GM23248 (cell line): ENCODE results near the gene PEAR1. TPM values are rescaled to one million over a fixed set of nuclear protein-coding genes. Genes with fewer than 3 reads are reported as not detected.

Experiments
- DNase-seq: peaks from one replicate; pipeline ENCODE4 v3.0.0-alpha.2; 2015
- H2AFZ ChIP-seq: fragments of 200-600 bp; sonication (generic); 2 replicates; pipeline ENCODE4 v1.6.1; 2016; ENCODE audit warnings: antibody characterized with exemption
- H3F3A ChIP-seq: fragments of 200-600 bp; sonication (generic); 2 replicates; pipeline ENCODE4 v1.6.1; 2016; ENCODE audit warnings: mild to moderate bottlenecking, antibody characterized with exemption, mixed run types; ENCODE audit not compliant: insufficient read depth
- H3K27ac ChIP-seq: fragments of 200-600 bp; sonication (generic); 2 replicates; pipeline ENCODE4 v1.5.1; 2016; ENCODE audit warnings: mild to moderate bottlenecking
- H3K27me3 ChIP-seq: fragments of 200-600 bp; sonication (generic); replicated peaks from 2 replicates; pipeline ENCODE4 v1.6.1; 2016; ENCODE audit warnings: mild to moderate bottlenecking; ENCODE audit not compliant: insufficient read depth
- H3K36me3 ChIP-seq: fragments of 200-600 bp; sonication (generic); 2 replicates; pipeline ENCODE4 v1.6.1; 2016; ENCODE audit warnings: low read depth, mild to moderate bottlenecking
- H3K4me1 ChIP-seq: fragments of 200-600 bp; sonication (generic); 2 replicates; pipeline ENCODE4 v1.6.1; 2016; ENCODE audit warnings: mild to moderate bottlenecking; ENCODE audit not compliant: insufficient read depth
- H3K4me2 ChIP-seq: fragments of 200-600 bp; sonication (generic); one replicate; pipeline ENCODE4 v1.6.1; 2016; ENCODE audit warnings: mild to moderate bottlenecking; ENCODE audit not compliant: unreplicated experiment
- H3K4me3 ChIP-seq: fragments of 200-600 bp; sonication (generic); 2 replicates; pipeline ENCODE4 v1.5.1; 2016; ENCODE audit warnings: mild to moderate bottlenecking
- H3K79me2 ChIP-seq: fragments of 200-600 bp; sonication (generic); 2 replicates; pipeline ENCODE4 v1.6.1; 2016; ENCODE audit warnings: mild to moderate bottlenecking; ENCODE audit not compliant: insufficient read depth
- H3K9ac ChIP-seq: fragments of 200-600 bp; sonication (generic); 2 replicates; pipeline ENCODE4 v1.6.1; 2016; ENCODE audit warnings: mild to moderate bottlenecking
- H3K9me2 ChIP-seq: fragments of 200-600 bp; sonication (generic); 2 replicates; pipeline ENCODE4 v1.6.1; 2016; ENCODE audit warnings: mixed run types, mild to moderate bottlenecking, moderate library complexity; ENCODE audit not compliant: insufficient read depth
- H3K9me3 ChIP-seq: fragments of 200-600 bp; sonication (generic); one replicate; pipeline ENCODE4 v1.6.1; 2017; ENCODE audit warnings: low read depth
- H4K20me1 ChIP-seq: fragments of 200-600 bp; sonication (generic); 2 replicates; pipeline ENCODE4 v1.6.0; 2016; ENCODE audit not compliant: insufficient read depth
- EZH2 ChIP-seq: fragments of 200-600 bp; sonication (generic); IDR thresholded peaks from 2 replicates; pipeline ENCODE4 v1.6.1; 2018; ENCODE audit warnings: antibody characterized with exemption, mild to moderate bottlenecking; ENCODE audit not compliant: insufficient read depth, poor library complexity, severe bottlenecking
- EZH2phosphoT487 ChIP-seq: fragments of 200-600 bp; sonication (generic); IDR thresholded peaks from 2 replicates; pipeline ENCODE4 v1.6.1; 2018; ENCODE audit warnings: antibody characterized with exemption, moderate library complexity, mild to moderate bottlenecking, low read depth; ENCODE audit not compliant: insufficient read depth
- WGBS, 2 experiments: methylation state at CpG; one replicate each; pipeline ENCODE4 v1.1.6; 2015 to 2017; ENCODE audit warnings: low lambda C conversion rate in 2 of 2, low coverage in 1 of 2; ENCODE audit errors: missing lambda C conversion rate in 2 of 2; 5-methylcytosine and 5-hydroxymethylcytosine counted together
- in situ Hi-C: fragments of 300-500 bp; cut with MboI; formaldehyde crosslinking; loops from 2 replicates; pipeline ENCODE4 v1.15.0; 2020
- polyA plus RNA-seq: library from polyadenylated mRNA; unstranded; fragments of >200 nt; fragmentation: Nextera tagmentation; extraction: Ambion mirVana; gene quantifications from 2 replicates; pipeline ENCODE4 v1.2.1, GENCODE V29; 2016
- total RNA-seq: library from RNA; depleted of rRNA; stranded (reverse); fragments of >200 nt; shearing (Covaris generic); gene quantifications from 2 replicates; pipeline ENCODE4 v1.2.3, GENCODE V29; 2014

Gene PEAR1
- total and polyA plus RNA-seq, 2 experiments from 2014 or later: 1.2 to 2.2 TPM

- H3K9me3 ChIP-seq: no peaks in the 10 kb centered on the region
- in situ Hi-C loops: no loop called here
These were observed 29.6 kb downstream of the PEAR1 start for GRCh38 chr1:156922986-156923669.

GRCh38 chr1:156923670-156924477 is 30.4 kb downstream of the PEAR1 start:
- 3 to 6% methylated on average over 53 to 62 of the region's 64 CpGs for WGBS, 2 experiments

More at GRCh38 chr1:156922986-156923669, 29.6 kb downstream of the PEAR1 start:
- Histone ChIP-seq H3F3A (peaks cover 26% of the 10 kb centered on the region), H3K4me2 (no peak overlapping the region), H3K27ac (no peak overlapping the region), H3K4me1 (no peaks in the 10 kb centered on the region), H3K79me2 (no peaks in the 10 kb centered on the region), H3K27me3 (peaks cover 39% of the 10 kb centered on the region), H3K9ac (no peak overlapping the region), H3K36me3 (no peaks in the 10 kb centered on the region), H3K4me3 (peak overlapping the region; percentile 22; the same call in 1 of the 2 replicates), H2AFZ (no peak overlapping the region), H3K9me2 (no peaks in the 10 kb centered on the region), H4K20me1 (no peaks in the 10 kb centered on the region)
- WGBS, 2 experiments: 12 to 19% methylated on average over 11 of the region's 11 CpGs
- TF ChIP-seq EZH2 (no peak), EZH2phosphoT487 (0 out of 2 replicates have a peak, but pooled peaks have one; percentile 3)
- DNase-seq: no peak

GRCh38 chr1:156924478-156925153 is 31.1 kb downstream of the PEAR1 start:
- H3K27me3 ChIP-seq: peaks cover 39% of the 10 kb centered on the region
- H3K4me3 ChIP-seq: no peak overlapping the region
- peaks cover 18% of the 10 kb centered on the region for H3F3A ChIP-seq
- H3K79me2 ChIP-seq: no peaks in the 10 kb centered on the region
- DNase-seq: no peak
- H3K27ac ChIP-seq: no peak overlapping the region
- TF ChIP-seq EZH2phosphoT487 (0 out of 2 replicates have a peak, but pooled peaks have one; percentile 6), EZH2 (no peak)
- no peaks in the 10 kb centered on the region for H3K4me1 ChIP-seq
- 48 to 53% methylated on average over 19 to 22 of the region's 22 CpGs for WGBS, 2 experiments
- no peak overlapping the region for H2AFZ ChIP-seq
- no peak overlapping the region for H3K9ac ChIP-seq
- no peaks in the 10 kb centered on the region for H4K20me1 ChIP-seq
- in situ Hi-C loops: no loop called here
- H3K9me2 ChIP-seq: no peaks in the 10 kb centered on the region
- no peaks in the 10 kb centered on the region for H3K9me3 ChIP-seq
- no peak overlapping the region for H3K4me2 ChIP-seq
- H3K36me3 ChIP-seq: no peaks in the 10 kb centered on the region

More at GRCh38 chr1:156923670-156924477, 30.4 kb downstream of the PEAR1 start:
- TF ChIP-seq EZH2: peak; percentile 94
- 0 out of 2 replicates have a peak, but pooled peaks have one; percentile 23 for TF ChIP-seq EZH2phosphoT487
- Histone ChIP-seq H3K9me3 (no peaks in the 10 kb centered on the region), H3K79me2 (no peaks in the 10 kb centered on the region), H3F3A (peaks cover 25% of the 10 kb centered on the region), H2AFZ (no peak overlapping the region), H3K36me3 (no peaks in the 10 kb centered on the region), H3K4me3 (peak overlapping the region; percentile 22; the same call in 1 of the 2 replicates), H3K4me2 (no peak overlapping the region), H3K27me3 (peaks cover 39% of the 10 kb centered on the region), H3K9me2 (no peaks in the 10 kb centered on the region), H3K4me1 (no peaks in the 10 kb centered on the region), H3K9ac (no peak overlapping the region), H4K20me1 (no peaks in the 10 kb centered on the region), H3K27ac (no peak overlapping the region)
- DNase-seq: peak; percentile 33
- in situ Hi-C loops: no loop called here
